BLaER1 (cell line): ENCODE results near the gene VGLL4.

Experiments used
- H3K27ac ChIP-seq: shearing (Covaris generic); formaldehyde crosslinking; 2 replicates; pipeline ENCODE4 v1.8.1; 2022
- H3K27me3 ChIP-seq: shearing (Covaris generic); formaldehyde crosslinking; 2 replicates; pipeline ENCODE4 v1.8.1; 2022
- H3K36me3 ChIP-seq: shearing (Covaris generic); formaldehyde crosslinking; 2 replicates; pipeline ENCODE4 v1.8.1; 2022
- H3K4me1 ChIP-seq: shearing (Covaris generic); formaldehyde crosslinking; 2 replicates; pipeline ENCODE4 v1.8.1; 2022
- H3K4me2 ChIP-seq: shearing (Covaris generic); formaldehyde crosslinking; 2 replicates; pipeline ENCODE4 v1.8.1; 2022
- H3K4me3 ChIP-seq: shearing (Covaris generic); formaldehyde crosslinking; 2 replicates; pipeline ENCODE4 v1.8.1; 2022
- H3K9ac ChIP-seq: shearing (Covaris generic); formaldehyde crosslinking; 2 replicates; pipeline ENCODE4 v1.8.1; 2022
- H3K9me3 ChIP-seq: shearing (Covaris generic); formaldehyde crosslinking; 2 replicates; pipeline ENCODE4 v1.8.1; 2022
- H4K20me1 ChIP-seq: shearing (Covaris generic); formaldehyde crosslinking; 2 replicates; pipeline ENCODE4 v1.8.1; 2022
- Cebpa-rat ChIP-seq: shearing (Covaris generic); IDR thresholded peaks from 2 replicates; pipeline ENCODE4 v1.8.1; 2022

Gene VGLL4

GRCh38 chr3:11539677-11540076, 104.0 kb downstream of the VGLL4 start:
- H3K4me1 ChIP-seq, result peaks cover 20% of the 10 kb centered on the region
- H3K36me3 ChIP-seq, result no peaks in the 10 kb centered on the region
- no peaks in the 10 kb centered on the region for H3K9me3 ChIP-seq
- no peak overlapping the region for H3K9ac ChIP-seq
- no peaks in the 10 kb centered on the region for H3K27me3 ChIP-seq
- 0 out of 2 replicates have a peak, but pooled peaks cover 4% of the 10 kb centered on the region for H4K20me1 ChIP-seq
- H3K4me2 ChIP-seq, result no peak overlapping the region
- no peak overlapping the region for H3K27ac ChIP-seq
- H3K4me3 ChIP-seq, result no peak overlapping the region
- no peak for TF ChIP-seq Cebpa-rat

GRCh38 chr3:11539218-11539617, 104.5 kb downstream of the VGLL4 start:
- Histone ChIP-seq H3K9me3 (no peaks in the 10 kb centered on the region), H3K4me2 (no peak overlapping the region), H3K27me3 (no peaks in the 10 kb centered on the region), H4K20me1 (0 out of 2 replicates have a peak, but pooled peaks cover 4% of the 10 kb centered on the region), H3K4me1 (peaks cover 16% of the 10 kb centered on the region), H3K4me3 (no peak overlapping the region), H3K27ac (no peak overlapping the region), H3K9ac (no peak overlapping the region), H3K36me3 (no peaks in the 10 kb centered on the region)
- TF ChIP-seq Cebpa-rat, result no peak

DNA sequence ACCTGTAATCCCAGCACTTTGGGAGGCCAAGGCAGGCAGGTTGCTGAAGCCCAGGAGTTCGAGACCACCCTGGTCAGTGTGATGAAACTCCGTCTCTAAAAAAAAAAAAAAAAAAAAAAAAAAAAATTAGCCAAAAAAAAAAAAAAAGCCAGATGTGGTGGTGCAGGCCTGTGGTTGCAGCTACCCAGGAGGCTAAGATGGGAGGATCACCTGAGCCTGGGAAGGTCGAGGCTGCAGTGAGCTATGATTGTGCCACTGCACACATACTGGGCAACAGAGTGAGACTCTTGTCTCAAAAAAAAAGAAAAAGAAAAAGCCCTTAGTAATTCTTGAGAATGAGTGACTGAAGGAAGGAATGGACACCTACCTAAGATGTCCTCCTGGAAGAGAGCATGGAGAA, 105.1 kb downstream of the VGLL4 start:
- no peaks in the 10 kb centered on the region for H3K27me3 ChIP-seq
- no peak overlapping the region for H3K4me3 ChIP-seq
- no peak for TF ChIP-seq Cebpa-rat
- H3K4me1 ChIP-seq, result peaks cover 11% of the 10 kb centered on the region; the same call in 1 of the 2 replicates
- no peak overlapping the region for H3K27ac ChIP-seq
- no peaks in the 10 kb centered on the region for H3K36me3 ChIP-seq
- no peaks in the 10 kb centered on the region for H3K9me3 ChIP-seq
- 0 out of 2 replicates have a peak, but pooled peaks cover 3% of the 10 kb centered on the region for H4K20me1 ChIP-seq
- no peak overlapping the region for H3K4me2 ChIP-seq
- H3K9ac ChIP-seq, result no peak overlapping the region

DNA sequence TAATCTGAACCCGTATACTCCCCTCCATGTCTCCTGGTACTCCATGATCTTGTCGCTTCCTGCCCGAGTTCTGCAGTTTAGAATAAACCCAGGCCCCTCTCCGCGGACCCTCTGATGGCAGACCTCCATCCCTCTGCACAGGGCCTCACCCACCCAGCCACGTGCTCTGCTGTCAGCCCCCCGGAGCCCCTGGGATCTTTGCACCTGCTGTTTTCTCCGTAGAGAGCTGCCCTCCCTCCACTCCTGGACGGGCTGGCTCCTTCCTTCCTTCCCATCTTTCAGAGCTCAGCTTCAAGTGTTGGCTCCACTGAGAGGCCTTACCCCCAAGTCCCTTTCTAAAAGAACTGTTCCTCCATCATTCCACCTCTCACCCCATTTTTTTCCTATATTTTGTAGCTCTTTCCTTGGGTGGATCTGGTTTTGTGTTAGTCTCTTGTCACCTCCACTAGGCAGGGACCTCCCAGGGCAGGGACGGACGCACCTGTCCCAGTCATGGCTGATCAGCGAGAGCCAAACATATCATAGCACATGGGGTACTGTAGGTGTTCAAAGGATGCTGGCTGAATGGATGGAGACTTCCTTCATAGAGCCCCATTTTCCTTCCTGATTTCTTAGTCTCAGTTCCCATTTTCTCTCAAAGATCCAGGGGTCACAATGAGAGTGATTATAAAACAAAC, 106.6 kb downstream of the VGLL4 start:
- H3K9me3 ChIP-seq, result no peaks in the 10 kb centered on the region
- H3K27me3 ChIP-seq, result no peaks in the 10 kb centered on the region
- no peak overlapping the region for H3K9ac ChIP-seq
- no peak overlapping the region for H3K4me2 ChIP-seq
- H3K36me3 ChIP-seq, result no peaks in the 10 kb centered on the region
- TF ChIP-seq Cebpa-rat, result no peak
- H3K27ac ChIP-seq, result no peak overlapping the region
- H3K4me1 ChIP-seq, result peaks cover 11% of the 10 kb centered on the region; the same call in 1 of the 2 replicates
- no peaks in the 10 kb centered on the region for H4K20me1 ChIP-seq
- no peak overlapping the region for H3K4me3 ChIP-seq

- Histone ChIP-seq H3K27me3 (no peaks in the 10 kb centered on the region), H3K4me2 (no peak overlapping the region), H3K36me3 (no peaks in the 10 kb centered on the region), H3K4me3 (no peak overlapping the region), H3K27ac (no peak overlapping the region), H3K9me3 (no peaks in the 10 kb centered on the region), H4K20me1 (no peaks in the 10 kb centered on the region), H3K9ac (no peak overlapping the region), H3K4me1 (peaks cover 11% of the 10 kb centered on the region; the same call in 1 of the 2 replicates)
- no peak for TF ChIP-seq Cebpa-rat
Measured at GRCh38 chr3:11536132-11536935, 107.4 kb downstream of the VGLL4 start.

GRCh38 chr3:11535243-11535960, 108.3 kb downstream of the VGLL4 start:
- H3K4me1 ChIP-seq, result peaks cover 11% of the 10 kb centered on the region; the same call in 1 of the 2 replicates
- H3K9ac ChIP-seq, result no peak overlapping the region
- no peaks in the 10 kb centered on the region for H4K20me1 ChIP-seq
- no peaks in the 10 kb centered on the region for H3K9me3 ChIP-seq
- H3K27ac ChIP-seq, result no peak overlapping the region
- H3K4me2 ChIP-seq, result no peak overlapping the region
- no peak for TF ChIP-seq Cebpa-rat
- H3K36me3 ChIP-seq, result no peaks in the 10 kb centered on the region
- H3K27me3 ChIP-seq, result no peaks in the 10 kb centered on the region
- H3K4me3 ChIP-seq, result no peak overlapping the region

DNA sequence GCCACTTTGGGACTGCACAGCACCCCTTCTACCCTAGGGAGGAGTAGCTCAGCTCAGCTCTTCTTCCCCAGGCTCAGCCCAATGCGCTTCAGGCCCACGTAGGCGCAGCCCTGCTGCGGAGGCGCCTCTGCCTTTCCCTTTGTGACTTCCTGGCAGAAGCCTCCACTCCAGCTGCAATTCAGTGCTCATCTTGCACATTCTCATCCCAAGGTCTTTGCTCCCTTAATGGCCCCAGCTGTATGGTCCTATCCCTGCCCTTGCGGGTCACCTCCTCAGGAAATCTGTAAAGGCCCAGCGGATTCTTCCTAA, 109.0 kb downstream of the VGLL4 start:
- Histone ChIP-seq H3K27me3 (no peaks in the 10 kb centered on the region), H3K9ac (no peak overlapping the region), H3K4me1 (peaks cover 11% of the 10 kb centered on the region; the same call in 1 of the 2 replicates), H3K4me3 (no peak overlapping the region), H3K36me3 (no peaks in the 10 kb centered on the region), H4K20me1 (no peaks in the 10 kb centered on the region), H3K4me2 (no peak overlapping the region), H3K27ac (no peak overlapping the region), H3K9me3 (no peaks in the 10 kb centered on the region)
- TF ChIP-seq Cebpa-rat, result no peak

DNA sequence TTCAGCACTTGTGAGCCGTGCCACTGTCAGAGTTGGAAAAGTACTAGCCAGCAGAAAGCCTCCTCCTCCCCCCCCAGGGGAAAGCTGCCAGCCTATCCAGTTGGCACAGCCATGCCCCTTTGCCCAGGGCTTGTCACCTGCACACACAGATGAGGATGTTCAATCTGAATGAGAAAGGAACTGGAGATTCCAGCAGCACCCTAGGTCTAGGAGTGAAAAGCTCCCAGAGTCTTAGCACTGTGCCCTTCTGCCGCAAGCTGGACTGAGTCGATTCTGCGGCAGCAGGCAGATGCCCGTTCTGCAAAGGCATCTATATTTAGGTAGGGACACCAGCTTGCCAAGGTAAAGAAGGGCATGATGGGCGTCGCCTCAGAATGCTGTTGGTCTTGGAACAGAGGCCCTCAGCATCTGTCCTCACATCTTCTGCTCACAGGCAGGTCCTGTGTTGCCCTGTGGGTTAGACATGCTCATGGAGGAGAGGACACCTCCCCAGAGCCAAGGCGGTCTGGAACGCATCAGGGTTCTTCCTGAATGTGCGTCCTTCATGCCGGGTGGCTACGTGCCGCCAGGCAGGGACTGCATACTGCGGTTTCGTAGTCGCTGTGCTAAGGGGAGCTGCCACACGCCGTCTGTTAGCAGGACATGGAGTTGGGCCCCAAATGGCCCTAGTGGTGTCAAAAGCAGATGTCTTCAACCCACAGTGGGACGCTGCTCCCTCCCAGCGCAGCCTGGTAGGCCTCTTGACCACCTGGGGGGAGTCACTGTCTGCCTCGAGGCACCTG, 109.5 kb downstream of the VGLL4 start:
- Histone ChIP-seq H4K20me1 (no peaks in the 10 kb centered on the region), H3K4me1 (peaks cover 11% of the 10 kb centered on the region; the same call in 1 of the 2 replicates), H3K4me3 (no peak overlapping the region), H3K9ac (no peak overlapping the region), H3K27ac (no peak overlapping the region), H3K9me3 (no peaks in the 10 kb centered on the region), H3K27me3 (no peaks in the 10 kb centered on the region), H3K36me3 (no peaks in the 10 kb centered on the region), H3K4me2 (no peak overlapping the region)
- no peak for TF ChIP-seq Cebpa-rat

GRCh38 chr3:11532931-11533391, 110.8 kb downstream of the VGLL4 start:
- H4K20me1 ChIP-seq, result no peaks in the 10 kb centered on the region
- peaks cover 11% of the 10 kb centered on the region; the same call in 1 of the 2 replicates for H3K4me1 ChIP-seq
- H3K9me3 ChIP-seq, result no peaks in the 10 kb centered on the region
- H3K27ac ChIP-seq, result no peak overlapping the region
- no peaks in the 10 kb centered on the region for H3K36me3 ChIP-seq
- no peaks in the 10 kb centered on the region for H3K27me3 ChIP-seq
- no peak overlapping the region for H3K9ac ChIP-seq
- H3K4me3 ChIP-seq, result no peak overlapping the region
- H3K4me2 ChIP-seq, result no peak overlapping the region
- no peak for TF ChIP-seq Cebpa-rat
